SIG-M5 treated with dmso at 0.1 percent for 504 hours (cell line): ENCODE measurements around the gene INPP5K.
A peak's percentile ranks its signal among the peaks of the same experiment; 100 is the strongest.
"Not testable (repeated sequence)": the region's sequence is repeated elsewhere in the genome, so short reads cannot be mapped to it uniquely, and the experiment has no call there.

Experiments
- DNase-seq: peaks from one replicate; lab custom pipeline; 2025; ENCODE audit not compliant: unreplicated experiment; lab: John Stamatoyannopoulos, UW

Gene INPP5K

GRCh38 chr17:1467898-1468492 lies 48.4 kb downstream of the INPP5K start:
- DNase-seq, result peak; percentile 43

DNA sequence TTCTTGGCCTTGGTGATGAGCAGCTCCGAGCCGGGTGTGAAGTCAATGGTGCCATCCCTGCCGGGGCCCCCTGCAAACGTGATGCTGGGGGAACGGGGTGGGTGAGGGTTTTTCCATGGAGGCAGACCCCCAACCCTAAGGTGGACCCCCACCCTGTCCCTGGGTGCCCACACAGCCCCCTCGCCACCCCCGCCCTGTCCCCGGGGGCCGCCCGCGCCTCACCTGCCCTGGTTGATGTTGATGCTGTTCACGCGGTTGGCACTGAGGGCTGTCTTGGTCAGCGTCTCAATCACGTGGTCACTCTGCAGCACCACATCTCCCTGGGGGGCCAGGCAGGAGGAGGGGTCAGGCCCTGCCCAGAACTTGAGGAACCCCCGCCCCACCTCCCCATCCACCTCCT lies 49.2 kb downstream of the INPP5K start:
- no peak for DNase-seq

GRCh38 chr17:1464186-1464585 lies 52.2 kb downstream of the INPP5K start:
- no peak for DNase-seq

DNA sequence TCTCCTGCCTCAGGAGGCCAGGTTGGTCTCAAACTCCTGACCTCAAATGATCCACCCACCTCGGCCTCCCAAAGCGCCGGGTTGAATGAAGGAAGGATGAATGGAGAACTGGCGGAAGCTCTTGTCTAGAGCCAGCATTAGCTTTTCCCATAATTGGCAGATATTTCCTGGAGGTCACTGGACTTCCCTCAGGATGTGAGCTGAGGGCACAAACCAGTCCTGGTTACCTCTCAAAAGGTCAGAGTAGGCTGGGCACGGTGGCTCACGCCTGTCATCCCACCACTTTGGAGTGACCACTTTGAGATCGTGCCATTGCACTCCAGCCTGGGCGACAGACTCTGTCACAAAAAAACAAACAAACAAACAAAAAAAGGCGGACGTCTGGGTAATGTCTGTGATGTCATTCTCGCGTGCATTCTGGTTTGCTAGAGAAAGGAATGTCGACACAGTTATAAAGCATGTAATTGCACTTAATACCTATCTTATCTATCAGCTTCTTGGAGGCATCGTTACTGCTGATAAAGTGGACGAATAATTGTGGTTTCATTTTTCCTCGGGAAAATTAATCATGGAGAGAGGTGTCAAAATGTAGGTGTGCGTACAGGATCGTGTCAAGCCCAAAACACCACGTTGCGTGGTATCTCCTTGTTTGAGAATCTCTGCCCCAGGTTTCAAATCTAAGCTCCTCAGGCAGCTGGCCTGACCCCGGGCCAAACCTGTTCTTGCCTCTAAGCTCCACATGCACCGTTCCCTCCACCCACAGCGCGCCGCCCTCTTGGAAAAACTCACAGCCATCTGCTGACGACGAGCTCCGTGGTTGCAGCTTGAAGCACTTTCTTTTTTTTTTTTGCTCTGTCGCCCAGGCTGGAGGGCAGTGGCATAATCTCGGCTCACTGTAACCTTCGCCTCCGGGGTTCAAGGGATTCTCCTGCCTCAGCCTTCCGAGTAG lies 54.0 kb downstream of the INPP5K start:
- no peak for DNase-seq

DNA sequence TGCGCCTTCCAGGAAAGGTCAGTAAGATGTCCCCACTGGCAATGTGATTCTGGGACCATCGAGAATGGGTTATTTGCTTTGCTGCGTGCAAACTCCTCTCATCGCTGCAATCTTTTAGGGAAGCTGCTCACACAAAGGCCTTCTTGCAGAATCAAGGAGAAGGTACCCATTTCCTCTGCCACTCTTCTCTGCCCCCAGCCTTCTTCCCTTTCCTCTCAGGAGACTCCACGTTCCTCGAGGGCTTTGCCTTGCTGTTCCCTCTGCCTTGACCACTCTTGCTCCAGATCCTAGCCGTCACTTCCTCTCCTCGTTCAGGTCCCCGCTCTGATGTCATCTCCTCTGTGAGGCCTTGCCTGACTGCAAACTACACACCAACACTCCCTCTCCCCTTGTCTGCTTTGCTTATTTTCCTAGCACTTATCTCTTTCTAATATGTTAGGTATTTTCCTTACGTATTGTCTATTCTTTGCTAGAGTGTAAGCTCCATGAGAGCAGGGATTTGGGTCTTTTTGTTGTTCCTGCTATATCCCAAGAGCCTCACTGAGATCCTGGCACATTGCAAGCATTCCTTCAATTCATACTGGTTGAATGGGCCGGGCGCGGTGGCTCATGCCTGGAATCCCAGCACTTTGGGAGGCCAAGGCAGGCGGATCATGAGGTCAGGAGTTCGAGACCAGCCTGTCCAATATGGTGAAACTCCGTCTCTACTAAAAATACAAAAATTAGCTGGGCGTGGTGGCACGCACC lies 55.0 kb downstream of the INPP5K start:
- no peak for DNase-seq

- no peak for DNase-seq
Observed at GRCh38 chr17:1460233-1460632, 56.2 kb downstream of the INPP5K start.

GRCh38 chr17:1455797-1456599 lies 60.4 kb downstream of the INPP5K start, which contains the start of gene CRK:
Gene CRK, minus strand, starts transcription at chr17:1456232. Its CDS starts 115 bp downstream, at chr17:1456117.
- DNase-seq, result peak; percentile 84

DNA sequence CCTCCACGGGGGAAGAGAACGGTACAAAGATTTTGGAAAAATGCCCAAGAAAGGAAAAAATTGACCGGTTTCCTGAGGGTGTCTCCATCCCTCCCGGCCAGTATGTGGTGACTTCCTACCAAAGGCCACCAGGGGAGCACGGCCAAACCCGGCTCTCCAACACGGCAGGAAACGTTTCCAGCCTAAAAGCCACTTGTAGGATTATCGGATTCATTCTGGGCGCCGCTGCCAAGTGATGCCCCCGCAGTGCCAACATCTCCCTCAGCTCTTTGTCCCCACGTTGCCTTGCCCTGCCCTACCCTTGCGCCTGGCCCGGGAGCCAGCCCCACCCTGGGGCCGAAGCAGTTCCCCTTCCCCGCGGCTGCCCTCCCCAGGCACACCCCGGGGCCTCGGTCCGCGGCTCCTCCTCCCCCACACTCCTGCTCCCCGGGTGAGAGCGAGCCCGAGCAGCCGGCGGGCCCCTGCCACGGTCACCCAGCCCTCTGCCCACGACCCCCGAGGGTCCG lies 61.1 kb downstream of the INPP5K start:
- DNase-seq, result peak; percentile 58

GRCh38 chr17:1454541-1454940 lies 61.9 kb downstream of the INPP5K start:
- no peak for DNase-seq

DNA sequence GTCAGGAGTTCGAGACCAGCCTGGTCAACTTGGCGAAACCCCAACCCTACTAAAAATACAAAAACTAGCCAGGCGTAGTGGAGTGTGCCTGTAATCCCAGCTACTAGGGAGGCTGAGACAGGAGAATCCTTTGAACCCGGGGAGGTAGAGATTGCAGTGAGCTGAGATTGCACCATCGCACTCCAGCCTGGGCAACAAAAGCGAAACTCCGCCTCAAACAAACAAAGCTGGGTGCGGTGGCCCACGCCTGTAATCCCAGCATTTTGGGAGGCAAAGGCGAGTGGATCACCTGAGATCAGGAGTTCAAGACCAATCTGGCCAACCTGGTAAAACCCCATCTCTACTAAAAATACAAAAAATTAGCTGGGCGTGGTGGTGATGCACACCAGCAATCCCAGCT lies 62.7 kb downstream of the INPP5K start:
- DNase-seq, result not testable (repeated sequence)

- no peak for DNase-seq
Observed at GRCh38 chr17:1452836-1453235, 63.6 kb downstream of the INPP5K start.

- not testable (repeated sequence) for DNase-seq
Observed at GRCh38 chr17:1450261-1450660, 66.2 kb downstream of the INPP5K start.

DNA sequence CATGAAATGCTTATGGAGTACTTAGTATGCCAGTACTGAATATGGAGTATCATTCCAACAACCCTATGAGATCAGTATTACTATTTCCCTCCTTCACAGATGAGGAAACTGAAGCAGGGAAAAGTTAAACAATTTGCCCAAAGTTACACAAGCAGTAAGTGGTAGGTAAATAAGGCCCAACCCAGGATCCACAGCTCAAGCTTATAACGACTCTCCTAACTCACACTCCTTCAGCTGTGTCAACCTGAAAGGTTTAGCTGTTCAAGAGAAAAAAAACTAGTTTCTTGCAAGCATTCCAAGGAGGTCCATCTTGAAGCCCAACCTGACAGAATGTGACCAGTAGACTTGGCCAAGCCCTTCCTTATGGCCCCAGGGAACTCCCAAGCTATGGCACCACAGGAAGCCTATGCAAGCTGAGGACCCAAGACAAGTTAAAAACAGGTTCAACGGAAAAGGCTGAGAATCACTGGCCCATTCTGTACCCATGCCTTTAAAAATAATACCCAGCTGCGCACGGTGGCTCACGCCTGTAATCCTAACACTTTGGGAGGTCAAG lies 66.9 kb downstream of the INPP5K start:
- no peak for DNase-seq

DNA sequence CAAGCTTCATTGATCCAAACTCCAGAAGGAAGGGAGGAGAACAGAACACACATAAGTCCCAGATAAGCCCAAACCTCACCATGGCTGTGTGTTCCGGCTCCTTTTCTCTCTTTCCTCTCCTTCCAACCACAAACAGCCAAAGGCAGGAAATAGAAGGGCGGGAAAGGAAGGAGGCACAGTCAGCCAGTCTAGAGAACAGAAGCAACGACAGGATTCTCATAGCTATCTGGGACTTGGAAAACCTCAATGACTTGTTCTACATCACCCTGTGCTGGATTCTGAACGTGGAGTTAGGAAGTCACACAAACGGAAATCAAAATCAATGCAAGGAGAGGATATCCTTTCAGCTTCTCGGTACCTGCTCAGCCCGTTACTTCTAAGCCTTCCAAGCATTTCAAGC lies 69.4 kb downstream of the INPP5K start:
- DNase-seq, result no peak

DNA sequence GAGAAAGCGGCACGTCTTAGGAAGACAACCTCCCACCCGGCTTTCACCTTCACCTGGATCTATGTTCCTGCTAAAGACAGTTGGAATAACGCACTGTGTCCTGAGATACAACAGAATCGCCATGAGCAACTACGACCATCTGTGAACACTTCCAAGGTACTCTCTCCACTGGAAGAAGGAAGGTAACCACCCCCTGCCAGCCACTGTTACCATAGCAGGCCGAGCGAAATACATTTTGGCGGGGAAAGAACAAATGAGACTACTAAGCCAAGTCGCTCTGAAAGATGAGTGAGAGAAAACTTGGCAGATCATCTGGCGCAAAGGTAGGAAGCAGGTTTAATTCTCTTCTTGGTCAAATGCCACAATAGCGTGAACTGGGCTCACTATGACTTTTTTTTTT lies 70.2 kb downstream of the INPP5K start:
- no peak for DNase-seq

GRCh38 chr17:1445695-1446094 lies 70.7 kb downstream of the INPP5K start:
- not testable (repeated sequence) for DNase-seq
